HG03060 (cell line): ENCODE data around the gene INPP5D.
"Not testable (repeated sequence)": the region's sequence is repeated elsewhere in the genome, so short reads cannot be mapped to it uniquely, and the experiment has no call there.

Experiments used
- ATAC-seq: cut with Tn5 transposase; IDR thresholded peaks from one replicate; pipeline ENCODE4 v1.9.1; 2021; ENCODE audit warnings: low read depth, moderate number of reproducible peaks; ENCODE audit not compliant: unreplicated experiment

Gene INPP5D

DNA sequence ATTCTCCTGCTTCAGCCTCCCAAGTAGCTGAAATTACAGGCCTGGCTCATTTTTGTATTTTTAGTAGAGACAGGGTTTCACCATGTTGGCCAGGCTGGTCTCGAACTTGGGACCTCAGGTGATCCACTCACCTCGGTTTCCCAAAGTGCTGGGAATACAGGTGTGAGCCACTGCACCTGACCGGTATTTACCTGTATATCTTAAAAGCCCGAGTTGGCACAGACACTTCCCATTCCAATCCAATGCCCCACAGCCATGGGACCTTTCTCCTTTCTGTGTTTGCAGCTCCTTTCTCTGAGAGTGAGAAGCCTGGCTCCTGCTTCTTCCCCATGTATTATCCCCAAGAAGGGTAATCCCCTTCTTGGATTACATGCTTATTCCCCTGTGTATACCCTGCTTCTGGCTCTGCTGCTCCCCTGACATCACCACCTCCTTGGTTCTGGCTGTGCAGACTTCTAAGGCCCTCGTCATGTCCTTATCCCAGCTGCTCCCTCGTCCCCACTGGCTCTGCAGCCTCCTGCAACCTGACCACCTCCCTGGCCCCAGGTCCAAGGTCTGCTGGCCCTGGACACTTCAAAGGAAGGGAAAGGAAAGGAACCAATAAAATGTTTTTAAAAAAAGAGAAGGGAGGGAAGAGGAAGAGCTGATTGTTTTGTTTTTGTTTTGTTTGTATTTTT lies 52.8 kb downstream of the INPP5D start:
- ATAC-seq = no peak

GRCh38 chr2:233114421-233114861 lies 54.3 kb downstream of the INPP5D start:
- ATAC-seq = no peak

- no peak for ATAC-seq
Measured at GRCh38 chr2:233115121-233115520, 55.0 kb downstream of the INPP5D start.

DNA sequence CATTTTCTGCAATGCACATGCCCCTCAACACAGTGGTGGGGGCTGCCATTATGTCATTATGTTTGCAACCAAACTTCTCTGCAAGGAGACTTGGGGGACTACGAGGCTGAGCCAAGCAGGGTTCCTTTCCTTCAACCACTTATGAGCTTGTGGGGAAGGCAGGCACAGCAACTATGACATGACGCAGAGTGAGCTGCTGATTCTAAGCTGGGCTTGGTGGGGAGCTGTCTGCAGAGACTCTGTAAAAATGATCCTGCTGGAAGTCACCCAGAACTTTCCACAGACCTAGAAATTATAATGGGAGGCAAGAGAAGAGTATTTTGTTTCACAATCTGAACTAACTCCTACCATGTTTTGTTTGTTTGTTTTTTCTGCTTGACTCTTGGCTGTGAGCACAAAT lies 55.6 kb downstream of the INPP5D start:
- ATAC-seq = no peak

DNA sequence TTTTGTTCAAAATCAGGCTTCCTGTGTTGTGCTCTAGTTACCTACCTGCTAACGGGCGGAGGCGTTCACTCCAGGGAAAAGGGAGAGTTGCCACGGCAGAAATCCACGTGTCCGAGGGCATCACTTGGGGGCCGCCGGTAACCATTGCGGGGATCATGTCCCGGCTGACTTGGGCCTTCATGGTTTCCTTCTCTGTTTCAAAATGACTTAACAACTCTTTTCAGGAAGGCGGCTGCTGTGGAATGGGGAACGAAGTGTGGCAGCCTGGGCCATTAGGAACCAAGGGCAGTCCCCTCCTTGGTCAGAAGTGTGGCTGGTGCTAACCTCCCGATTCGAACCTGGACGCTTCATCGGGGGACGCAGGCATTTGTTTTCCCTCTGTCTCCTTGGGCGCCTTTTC lies 56.8 kb downstream of the INPP5D start:
- ATAC-seq = no peak

DNA sequence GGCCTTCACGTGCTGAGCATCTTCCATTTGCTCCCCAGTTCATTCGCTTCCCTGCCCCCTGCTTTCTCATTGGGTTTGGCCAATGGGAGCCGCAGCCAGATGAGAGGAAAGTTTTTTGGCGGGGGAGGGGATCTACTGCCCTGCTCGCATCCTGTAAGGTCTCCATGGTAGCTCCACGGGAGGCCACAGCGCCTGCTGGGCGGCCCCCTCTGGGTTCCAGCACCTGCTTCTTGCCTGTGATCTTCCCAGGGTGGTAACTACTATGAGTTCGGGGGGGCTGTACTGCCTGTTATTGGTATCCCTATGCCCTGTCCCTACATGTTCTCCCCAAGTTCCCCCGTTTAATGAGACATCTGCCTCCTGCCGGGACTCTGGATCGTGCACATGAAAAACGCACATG lies 57.2 kb downstream of the INPP5D start:
- ATAC-seq = no peak

DNA sequence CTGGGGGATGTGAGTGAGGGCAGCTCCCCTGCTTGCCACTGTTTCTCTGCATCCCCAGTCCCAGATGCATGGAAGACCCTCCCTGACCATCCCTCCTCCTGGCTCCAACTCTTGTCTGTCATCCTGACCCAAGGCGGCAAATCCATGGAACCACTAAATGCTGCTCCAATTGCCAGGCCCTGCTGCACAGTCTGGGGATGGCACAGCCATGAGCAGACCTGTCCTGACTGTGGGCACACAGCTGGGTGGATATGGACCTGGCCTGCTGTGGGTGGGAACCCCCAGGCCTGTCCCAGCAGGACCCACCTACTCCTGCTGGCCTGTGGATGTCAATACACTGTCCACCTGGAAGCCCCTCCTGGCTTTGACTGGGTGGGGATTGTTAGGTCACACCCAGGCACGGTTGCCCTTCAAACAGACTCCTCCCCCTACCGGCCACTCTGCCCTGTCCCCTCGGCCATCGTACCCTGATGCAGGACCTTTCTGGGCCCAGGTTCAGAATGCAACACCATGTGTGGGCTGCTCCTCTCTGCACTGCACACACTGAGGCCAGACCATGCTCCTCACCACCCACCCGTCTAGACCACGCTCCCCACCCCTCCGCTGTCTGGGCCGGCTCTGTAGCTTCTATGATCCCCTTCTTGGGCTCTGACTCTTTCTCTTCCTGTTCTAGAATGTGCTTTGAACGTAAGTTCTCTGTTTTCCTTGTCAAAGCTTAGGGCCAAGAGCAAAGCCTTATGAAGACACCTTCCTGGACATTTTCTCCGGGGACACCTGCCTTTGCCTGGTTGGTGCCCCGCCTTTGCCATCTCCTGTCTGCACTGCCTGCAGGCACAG lies 57.9 kb downstream of the INPP5D start:
- no peak for ATAC-seq

DNA sequence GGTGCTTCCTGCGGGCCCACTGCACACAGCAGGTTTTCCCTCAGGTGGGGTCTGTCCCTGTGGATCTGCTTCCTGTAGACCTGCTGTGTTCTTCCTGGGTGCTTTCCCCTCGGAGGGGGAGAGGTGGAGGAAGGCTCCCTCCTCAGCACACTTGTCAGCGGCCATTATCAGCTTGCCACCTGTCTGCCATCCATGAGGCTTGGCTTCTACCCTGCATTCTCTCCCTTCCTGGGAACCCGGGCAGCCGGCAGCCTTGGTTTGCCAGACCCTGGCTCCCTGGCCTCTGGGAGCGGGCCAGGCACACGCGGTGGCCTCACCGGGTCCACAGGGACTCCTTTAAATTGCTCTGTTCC lies 58.5 kb downstream of the INPP5D start:
- ATAC-seq = no peak

GRCh38 chr2:233119123-233119522 lies 59.0 kb downstream of the INPP5D start:
- ATAC-seq = no peak

GRCh38 chr2:233119806-233120205 lies 59.7 kb downstream of the INPP5D start:
- ATAC-seq = no peak

- ATAC-seq = no peak
Measured at GRCh38 chr2:233120459-233120858, 60.3 kb downstream of the INPP5D start.

GRCh38 chr2:233121856-233122255 lies 61.7 kb downstream of the INPP5D start:
- no peak for ATAC-seq

DNA sequence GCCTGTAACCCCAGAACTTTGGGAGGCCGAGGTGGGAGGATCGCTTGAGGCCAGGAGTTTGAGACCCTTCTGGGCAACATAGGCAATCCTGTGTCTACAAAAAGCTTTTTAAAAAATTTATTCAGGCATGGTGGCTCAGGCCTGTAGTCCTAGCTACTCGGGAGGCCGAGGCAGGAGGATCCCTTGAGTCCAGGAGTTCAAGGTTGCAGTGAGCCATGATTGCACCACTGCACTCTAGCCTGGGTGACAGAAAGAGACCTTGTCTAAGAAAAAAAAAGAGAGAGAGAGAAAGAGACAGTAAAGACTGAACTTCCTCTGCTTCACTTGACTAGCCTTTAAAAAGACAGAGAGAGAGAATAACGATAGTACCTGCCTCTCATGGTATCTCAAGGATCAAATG lies 62.4 kb downstream of the INPP5D start:
- no peak for ATAC-seq

DNA sequence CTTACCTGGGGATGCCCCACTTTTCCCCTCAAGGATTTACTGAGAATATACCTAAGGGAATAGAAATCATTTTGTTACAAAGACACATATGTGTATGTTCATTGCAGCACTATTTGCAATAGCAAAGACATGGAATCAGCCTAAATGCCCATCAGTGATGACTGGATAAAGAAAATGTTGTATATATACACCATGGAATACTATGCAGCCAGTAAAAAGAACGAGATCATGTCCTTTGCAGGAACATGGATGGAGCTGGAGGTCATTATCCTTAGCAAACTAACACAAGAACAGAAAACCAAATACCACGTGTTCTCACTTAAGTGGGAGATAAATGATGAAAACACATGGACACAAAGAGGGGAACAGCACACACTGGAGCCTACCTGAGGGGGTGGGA lies 63.4 kb downstream of the INPP5D start:
- ATAC-seq = not testable (repeated sequence)

DNA sequence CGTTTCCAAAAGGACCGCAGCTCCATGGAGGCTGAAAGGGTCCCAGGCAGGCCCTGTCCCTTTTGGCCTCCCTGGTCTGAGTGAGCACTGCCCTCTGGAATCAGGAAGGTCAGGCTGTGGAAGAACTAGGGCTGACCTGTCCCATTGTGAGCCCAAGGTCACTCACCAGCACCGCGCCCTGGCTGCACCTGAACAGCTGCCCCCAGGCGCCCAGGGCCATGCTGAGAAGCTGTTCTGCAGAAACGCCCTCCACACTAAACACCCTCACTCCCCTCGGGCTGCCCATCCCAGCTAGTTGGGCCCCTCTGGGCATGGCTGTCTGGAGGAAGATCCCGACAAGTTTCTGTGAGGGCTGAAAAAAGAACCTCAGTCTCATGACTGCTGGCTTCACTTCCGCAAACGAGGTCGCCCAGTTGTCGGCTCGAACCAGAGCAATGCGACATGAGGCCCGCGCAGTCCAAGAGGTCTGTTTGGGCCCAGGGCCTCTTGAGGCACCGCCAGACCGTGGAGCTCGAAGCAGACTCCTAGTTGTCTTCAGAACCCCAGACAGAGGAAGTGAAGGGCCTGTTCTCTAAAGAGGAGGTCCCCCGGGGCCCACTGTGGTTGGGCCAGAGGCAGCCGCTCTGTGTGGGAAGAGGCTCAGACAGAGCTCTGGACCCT lies 64.4 kb downstream of the INPP5D start:
- peak; percentile 69 for ATAC-seq

DNA sequence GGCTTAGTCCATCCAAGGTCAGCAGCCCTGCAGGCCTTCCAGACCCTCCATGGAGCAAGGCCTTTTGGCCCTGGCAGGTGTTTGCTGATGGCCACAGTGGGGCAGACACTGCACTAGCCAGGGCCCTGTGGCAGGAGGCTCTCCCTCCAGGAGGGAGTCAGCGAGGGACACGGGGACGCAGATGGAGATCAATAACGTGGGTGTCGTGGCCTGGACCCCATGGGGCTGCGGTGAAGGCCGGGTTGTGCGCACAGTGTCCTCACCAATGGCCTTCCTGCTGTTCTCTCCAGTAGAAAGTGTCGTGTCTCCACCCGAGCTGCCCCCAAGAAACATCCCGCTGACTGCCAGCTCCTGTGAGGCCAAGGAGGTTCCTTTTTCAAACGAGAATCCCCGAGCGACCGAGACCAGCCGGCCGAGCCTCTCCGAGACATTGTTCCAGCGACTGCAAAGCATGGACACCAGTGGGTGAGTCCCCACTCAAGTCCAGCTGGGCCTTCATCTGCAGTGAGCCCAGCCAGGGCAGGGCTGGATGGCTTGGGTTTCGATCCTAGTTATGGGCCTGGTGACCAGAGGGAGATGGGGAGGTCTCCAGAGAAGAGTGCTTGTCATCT lies 65.4 kb downstream of the INPP5D start:
- ATAC-seq = no peak

DNA sequence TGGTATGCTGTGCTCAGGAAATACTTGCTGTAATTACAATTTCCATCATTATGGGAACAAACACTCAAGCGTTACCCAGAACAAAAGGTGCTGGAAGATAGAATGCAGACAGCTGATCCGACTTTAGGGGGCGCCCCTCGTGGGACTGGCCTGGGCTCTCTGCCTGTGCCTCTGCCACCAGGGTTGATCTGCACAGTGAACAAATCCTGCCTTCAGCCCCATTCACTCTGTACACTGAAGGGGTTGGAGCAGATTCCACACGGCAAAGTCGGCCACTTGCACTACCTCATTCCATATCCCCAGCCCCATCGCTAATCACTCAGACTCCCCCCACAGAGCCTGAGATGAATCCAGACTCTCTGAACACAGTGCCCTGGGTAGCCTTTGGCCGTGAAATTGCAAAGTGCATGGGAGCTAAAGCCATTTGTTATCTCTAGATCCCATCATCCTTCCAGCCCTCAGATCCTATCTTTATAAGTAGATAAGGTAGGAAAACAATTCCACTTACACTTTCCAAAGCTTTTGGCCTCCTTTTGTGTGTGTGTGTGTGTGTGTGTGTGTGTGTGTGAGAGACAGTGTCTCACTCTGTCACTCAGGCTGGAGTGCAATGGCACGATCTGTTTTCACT lies 69.3 kb downstream of the INPP5D start:
- no peak for ATAC-seq

GRCh38 chr2:233130024-233130423 lies 69.9 kb downstream of the INPP5D start:
- no peak for ATAC-seq

DNA sequence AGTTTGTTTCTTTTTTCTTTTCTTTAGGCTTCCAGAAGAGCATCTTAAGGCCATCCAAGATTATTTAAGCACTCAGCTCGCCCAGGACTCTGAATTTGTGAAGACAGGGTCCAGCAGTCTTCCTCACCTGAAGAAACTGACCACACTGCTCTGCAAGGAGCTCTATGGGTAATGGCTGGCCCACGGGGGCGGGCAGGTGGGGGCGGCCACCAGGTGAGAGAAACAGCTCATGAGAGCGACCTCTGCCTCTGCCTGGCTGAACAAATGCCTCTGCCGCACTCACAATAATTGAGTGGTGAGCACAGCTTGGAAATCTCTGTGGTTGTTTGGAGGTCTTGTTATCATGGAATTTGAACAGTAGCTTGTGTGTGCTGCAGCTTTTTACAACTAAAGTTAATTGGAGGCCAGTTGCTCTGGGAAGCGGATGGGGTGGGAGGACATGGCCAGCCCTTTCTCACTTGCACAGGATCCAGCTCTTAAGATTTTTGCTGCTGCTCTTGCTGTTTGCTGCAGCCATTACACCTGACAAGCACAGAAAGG lies 70.4 kb downstream of the INPP5D start:
- ATAC-seq = no peak

DNA sequence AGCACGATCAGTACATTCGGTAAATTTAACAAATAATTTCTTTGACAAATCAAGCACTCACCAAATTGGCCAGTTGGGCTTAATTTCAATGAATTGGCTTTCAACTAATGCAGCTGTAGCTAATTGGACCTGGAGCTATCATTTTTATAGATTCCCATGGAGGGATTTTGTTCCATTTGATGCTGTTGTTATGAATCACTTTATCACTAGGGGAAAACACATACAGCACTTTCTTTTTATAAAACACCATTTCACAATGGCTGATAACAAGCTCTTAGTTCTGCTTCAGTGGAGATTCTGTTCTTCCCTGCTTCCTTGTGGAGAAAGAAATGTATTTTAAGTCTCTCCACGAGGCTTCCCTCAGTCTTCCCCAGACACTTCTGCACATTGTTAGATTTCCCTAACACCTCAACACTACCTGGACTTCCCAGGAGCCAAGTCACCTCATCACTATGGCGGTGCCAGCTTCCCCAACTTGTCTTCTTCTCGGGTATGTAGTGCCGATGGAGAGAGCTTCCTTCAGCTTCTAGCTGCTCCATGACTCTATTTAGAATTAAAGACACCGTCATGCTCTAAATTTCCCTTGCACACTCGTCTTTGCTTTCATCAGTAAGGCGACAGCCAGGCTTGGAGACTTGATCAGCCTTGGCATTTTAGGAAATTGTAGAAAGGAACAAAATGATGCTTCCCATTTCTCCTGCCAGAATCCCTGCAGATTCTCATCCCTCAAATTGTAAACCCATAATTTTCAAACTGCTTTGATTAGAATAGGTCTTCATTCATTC lies 72.0 kb downstream of the INPP5D start:
- ATAC-seq = no peak
